ENCODE measurements around the gene TUNAR. TPM values are rescaled to one million over a fixed set of nuclear protein-coding genes. Genes with fewer than 3 reads are reported as not detected.

TUNAR gene
- total RNA-seq, 1 experiment from 2014 or later = not detected

GRCh38 chr14:95903165-95903564 lies 26.5 kb downstream of the TUNAR start:
- ChIA-PET POLR2A (ENCODE audit: unreplicated experiment) (no interaction called here), CTCF (no interaction called here)
- peaks cover 16% of the 10 kb centered on the region for H3K27me3 ChIP-seq (ENCODE audit: low read length)
- intact Hi-C loops (cut with micrococcal nuclease) = no loop called here
- no peak overlapping the region for H2AFZ ChIP-seq (ENCODE audit: low read length)
- H3F3A ChIP-seq (ENCODE audit: low read length, unreplicated experiment) = no peaks in the 10 kb centered on the region
- TF ChIP-seq EZH2 (IDR thresholded peaks at IDR 0.05; ENCODE audit: low read length, unreplicated experiment) = no peak
- TF ChIP-seq, protein P1, sequence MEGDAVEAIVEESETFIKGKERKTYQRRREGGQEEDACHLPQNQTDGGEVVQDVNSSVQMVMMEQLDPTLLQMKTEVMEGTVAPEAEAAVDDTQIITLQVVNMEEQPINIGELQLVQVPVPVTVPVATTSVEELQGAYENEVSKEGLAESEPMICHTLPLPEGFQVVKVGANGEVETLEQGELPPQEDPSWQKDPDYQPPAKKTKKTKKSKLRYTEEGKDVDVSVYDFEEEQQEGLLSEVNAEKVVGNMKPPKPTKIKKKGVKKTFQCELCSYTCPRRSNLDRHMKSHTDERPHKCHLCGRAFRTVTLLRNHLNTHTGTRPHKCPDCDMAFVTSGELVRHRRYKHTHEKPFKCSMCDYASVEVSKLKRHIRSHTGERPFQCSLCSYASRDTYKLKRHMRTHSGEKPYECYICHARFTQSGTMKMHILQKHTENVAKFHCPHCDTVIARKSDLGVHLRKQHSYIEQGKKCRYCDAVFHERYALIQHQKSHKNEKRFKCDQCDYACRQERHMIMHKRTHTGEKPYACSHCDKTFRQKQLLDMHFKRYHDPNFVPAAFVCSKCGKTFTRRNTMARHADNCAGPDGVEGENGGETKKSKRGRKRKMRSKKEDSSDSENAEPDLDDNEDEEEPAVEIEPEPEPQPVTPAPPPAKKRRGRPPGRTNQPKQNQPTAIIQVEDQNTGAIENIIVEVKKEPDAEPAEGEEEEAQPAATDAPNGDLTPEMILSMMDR (conservative IDR thresholded peaks at IDR 0.05; ENCODE audit: low read depth, low read length) = no peak
- no peak for TF ChIP-seq EZH2phosphoT487 (IDR thresholded peaks at IDR 0.05; ENCODE audit: borderline replicate concordance, low read length)
- BruUV-seq (replicated peaks) = no TSS peak
- no peak for DNase-seq
- H3K79me2 ChIP-seq (ENCODE audit: low read length) = no peaks in the 10 kb centered on the region
- no peak for ATAC-seq
- no peak overlapping the region for H3K4me3 ChIP-seq (ENCODE audit: low read length)
- no peaks in the 10 kb centered on the region for H3K9me2 ChIP-seq (replicated peaks; ENCODE audit: low read length)
- no peak overlapping the region for H3K27ac ChIP-seq (ENCODE audit: low read length)
- H3K4me1 ChIP-seq (ENCODE audit: insufficient read depth, low read length) = no peaks in the 10 kb centered on the region
- no peaks in the 10 kb centered on the region for H4K20me1 ChIP-seq (ENCODE audit: low read length)
- H3K9me3 ChIP-seq (ENCODE audit: low read length) = no peaks in the 10 kb centered on the region
- no peak overlapping the region for H3K9ac ChIP-seq (ENCODE audit: low read length)
- no peaks in the 10 kb centered on the region for H3K36me3 ChIP-seq (ENCODE audit: low read depth, low read length)
- no peak overlapping the region for H3K4me2 ChIP-seq (ENCODE audit: low read length)

DNA sequence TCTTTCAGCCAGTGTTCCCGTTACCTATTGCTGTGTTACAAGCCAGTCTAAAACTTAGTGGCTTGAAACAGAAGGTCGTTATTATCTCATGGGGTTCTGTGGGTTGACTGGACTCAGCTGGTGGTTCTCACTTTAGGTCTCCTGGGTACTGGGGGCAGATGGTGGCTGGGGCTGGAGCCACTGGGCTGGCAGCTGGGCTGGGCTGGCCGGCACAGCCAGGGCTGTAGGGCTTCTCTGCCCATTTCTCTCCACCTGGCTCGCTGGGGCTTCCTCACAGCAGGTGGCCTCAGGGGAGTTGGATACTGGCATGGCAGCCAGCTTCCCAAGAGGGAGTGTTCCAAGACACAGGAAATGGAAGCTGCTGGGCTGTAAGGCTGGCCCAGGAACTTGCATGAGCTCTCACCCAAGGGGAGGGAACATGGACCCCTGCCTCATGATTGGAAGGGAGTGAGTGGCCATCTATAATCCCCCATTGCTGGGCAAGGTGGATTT lies 27.0 kb downstream of the TUNAR start:
- Histone ChIP-seq H3K4me3 (ENCODE audit: low read length) (no peak overlapping the region), H4K20me1 (ENCODE audit: low read length) (no peaks in the 10 kb centered on the region), H3K4me1 (ENCODE audit: insufficient read depth, low read length) (no peaks in the 10 kb centered on the region), H3K9me3 (ENCODE audit: low read length) (no peaks in the 10 kb centered on the region), H3K79me2 (ENCODE audit: low read length) (no peaks in the 10 kb centered on the region), H3K9ac (ENCODE audit: low read length) (no peak overlapping the region), H3K27me3 (ENCODE audit: low read length) (peaks cover 16% of the 10 kb centered on the region), H2AFZ (ENCODE audit: low read length) (no peak overlapping the region), H3K4me2 (ENCODE audit: low read length) (no peak overlapping the region), H3K36me3 (ENCODE audit: low read depth, low read length) (no peaks in the 10 kb centered on the region), H3F3A (ENCODE audit: low read length, unreplicated experiment) (no peaks in the 10 kb centered on the region), H3K27ac (ENCODE audit: low read length) (no peak overlapping the region), H3K9me2 (replicated peaks; ENCODE audit: low read length) (no peaks in the 10 kb centered on the region)
- ChIA-PET POLR2A (ENCODE audit: unreplicated experiment) (no interaction called here), CTCF (no interaction called here)
- ATAC-seq = no peak
- DNase-seq = no peak
- intact Hi-C loops (cut with micrococcal nuclease) = no loop called here
- TF ChIP-seq EZH2 (IDR thresholded peaks at IDR 0.05; ENCODE audit: low read length, unreplicated experiment) (no peak), EZH2phosphoT487 (IDR thresholded peaks at IDR 0.05; ENCODE audit: borderline replicate concordance, low read length) (no peak)
- TF ChIP-seq, protein P1 (conservative IDR thresholded peaks at IDR 0.05; ENCODE audit: low read depth, low read length) = no peak
- BruUV-seq (replicated peaks) = no TSS peak

DNA sequence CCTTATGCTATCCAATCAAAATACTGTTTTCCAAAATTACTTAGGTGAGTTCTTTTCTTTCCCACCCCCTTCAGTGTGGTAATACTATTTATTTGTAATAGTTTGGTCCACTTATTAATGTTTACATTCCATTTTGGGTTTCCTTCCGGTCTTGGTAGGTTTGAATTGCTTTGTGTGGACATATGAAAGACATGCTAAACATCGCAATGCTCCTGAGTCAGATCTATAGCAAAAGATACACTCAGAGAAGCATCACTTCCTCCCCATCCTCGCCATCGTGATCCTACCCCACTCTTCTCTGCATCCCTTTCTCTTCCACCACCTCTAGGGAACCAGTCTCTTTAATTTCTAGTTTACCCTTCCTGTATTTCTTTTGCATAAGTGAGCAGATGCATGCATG lies 30.0 kb downstream of the TUNAR start:
- DNase-seq = no peak
- H3K4me3 ChIP-seq (ENCODE audit: low read length) = no peak overlapping the region
- no peaks in the 10 kb centered on the region for H3K36me3 ChIP-seq (ENCODE audit: low read depth, low read length)
- peaks cover 22% of the 10 kb centered on the region for H3K27me3 ChIP-seq (ENCODE audit: low read length)
- H3K4me1 ChIP-seq (ENCODE audit: insufficient read depth, low read length) = no peaks in the 10 kb centered on the region
- no peaks in the 10 kb centered on the region for H3K9me3 ChIP-seq (ENCODE audit: low read length)
- intact Hi-C loops (cut with micrococcal nuclease) = no loop called here
- H2AFZ ChIP-seq (ENCODE audit: low read length) = no peak overlapping the region
- no peaks in the 10 kb centered on the region for H3F3A ChIP-seq (ENCODE audit: low read length, unreplicated experiment)
- no peaks in the 10 kb centered on the region for H3K79me2 ChIP-seq (ENCODE audit: low read length)
- H3K9me2 ChIP-seq (replicated peaks; ENCODE audit: low read length) = no peaks in the 10 kb centered on the region
- ChIA-PET POLR2A (ENCODE audit: unreplicated experiment) (no interaction called here), CTCF (no interaction called here)
- TF ChIP-seq EZH2 (IDR thresholded peaks at IDR 0.05; ENCODE audit: low read length, unreplicated experiment) = no peak
- no peak for TF ChIP-seq EZH2phosphoT487 (IDR thresholded peaks at IDR 0.05; ENCODE audit: borderline replicate concordance, low read length)
- TF ChIP-seq, protein P1 (conservative IDR thresholded peaks at IDR 0.05; ENCODE audit: low read depth, low read length) = no peak
- BruUV-seq (replicated peaks) = no TSS peak
- H3K9ac ChIP-seq (ENCODE audit: low read length) = no peak overlapping the region
- no peak for ATAC-seq
- no peak overlapping the region for H3K27ac ChIP-seq (ENCODE audit: low read length)
- no peak overlapping the region for H3K4me2 ChIP-seq (ENCODE audit: low read length)
- no peaks in the 10 kb centered on the region for H4K20me1 ChIP-seq (ENCODE audit: low read length)

Measured in PC-3 (cell line).